K562 (cell line): ENCODE data around the gene DNAJC18.

Experiments
- GABPA ChIP-seq: fragments of 200-800 bp; sonication (Bioruptor generic); conservative IDR thresholded peaks from 2 replicates; pipeline ENCODE4 v1.6.1; 2016; ENCODE audit warnings: low read depth, missing genetic modification characterization, missing compliant biosample characterization
- KLF16 ChIP-seq: IDR thresholded peaks from 2 replicates; pipeline ENCODE4 v1.6.1; 2016; ENCODE audit warnings: antibody characterized with exemption
- MCM7 ChIP-seq, 2 experiments: fragments of 450-650 bp; IDR thresholded peaks; 2 replicates each; pipeline ENCODE4 v1.6.1; 2016 to 2018
- POLR2A ChIP-seq: fragments of 450-650 bp; conservative IDR thresholded peaks from 2 replicates; pipeline ENCODE4 v1.6.1; 2016
- PRMT5 ChIP-seq: sonication (generic); formaldehyde crosslinking; IDR thresholded peaks from 2 replicates; pipeline ENCODE4 v1.5.0; 2020; ENCODE audit warnings: missing genetic modification reagents
- SAP30 ChIP-seq: fragments of 200-600 bp; sonication (generic); IDR thresholded peaks from 2 replicates; pipeline ENCODE4 v1.6.1; 2012; ENCODE audit warnings: borderline replicate concordance, low read depth, mild to moderate bottlenecking, moderate library complexity, low read length, control low read depth, inconsistent platforms; ENCODE audit not compliant: insufficient read depth, poor library complexity, severe bottlenecking
- SMAD1 ChIP-seq: fragments of 150-350 bp; IDR thresholded peaks from 2 replicates; pipeline ENCODE4 v1.6.1; 2014; ENCODE audit warnings: low read length, low read depth; ENCODE audit not compliant: partially characterized antibody
- TAF15 ChIP-seq: fragments of 200-400 bp; formaldehyde crosslinking; IDR thresholded peaks from 2 replicates; pipeline ENCODE4 v1.6.1; 2017; ENCODE audit warnings: mild to moderate bottlenecking, low read depth, low read length, moderate library complexity
- TF ChIP-seq, protein P1 (sequence below), 3 experiments: fragments of 200-800 bp in 1 of 3; fragments of 250-450 bp in 1 of 3; fragments of 450-650 bp in 1 of 3; sonication (Bioruptor Pico) in 1 of 3; sonication (Bioruptor generic) in 1 of 3; formaldehyde crosslinking in 1 of 3; IDR thresholded peaks; 2 replicates each; pipeline versions ENCODE4 v1.6.1 to v1.8.0; 2016 to 2022; ENCODE audit warnings: mild to moderate bottlenecking in 2 of 3, missing genetic modification characterization in 2 of 3, missing compliant biosample characterization in 1 of 3, moderate library complexity in 1 of 3
- TF ChIP-seq, protein P2 (sequence below), 3 experiments: IDR thresholded peaks in 2 of 3; conservative IDR thresholded peaks in 1 of 3; 2 replicates each; pipeline ENCODE4 v1.5.1; 2011 to 2012; ENCODE audit warnings: low read length in 3 of 3, mild to moderate bottlenecking in 3 of 3, control low read depth in 2 of 3, improper control_type of control experiment in 1 of 3, inconsistent platforms in 1 of 3, low read depth in 1 of 3, mixed read lengths in 1 of 3, moderate library complexity in 1 of 3; ENCODE audit not compliant: insufficient read depth in 2 of 3

DNA sequence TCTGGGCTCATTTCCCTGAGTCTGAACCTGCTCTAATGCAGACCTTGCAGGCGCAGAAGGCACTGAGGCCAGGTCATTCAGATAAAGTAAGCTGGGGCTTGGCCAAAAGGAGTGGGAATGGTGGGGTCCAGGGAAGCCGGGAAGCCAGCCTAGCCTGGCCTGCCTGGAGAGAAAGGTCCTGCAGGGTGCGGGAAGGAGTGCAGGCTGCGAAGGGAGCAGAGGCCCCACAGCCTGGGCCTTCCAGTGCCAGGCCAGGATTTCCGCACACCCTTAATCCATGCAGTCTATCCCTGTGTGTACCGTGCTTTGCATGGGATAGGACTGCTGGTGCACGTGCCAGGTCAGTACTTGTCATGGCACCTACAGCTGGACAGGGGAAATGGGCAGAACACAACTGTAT is 46.9 kb upstream of the DNAJC18 start:
- no peak for TF ChIP-seq TAF15
- TF ChIP-seq, protein P1, sequence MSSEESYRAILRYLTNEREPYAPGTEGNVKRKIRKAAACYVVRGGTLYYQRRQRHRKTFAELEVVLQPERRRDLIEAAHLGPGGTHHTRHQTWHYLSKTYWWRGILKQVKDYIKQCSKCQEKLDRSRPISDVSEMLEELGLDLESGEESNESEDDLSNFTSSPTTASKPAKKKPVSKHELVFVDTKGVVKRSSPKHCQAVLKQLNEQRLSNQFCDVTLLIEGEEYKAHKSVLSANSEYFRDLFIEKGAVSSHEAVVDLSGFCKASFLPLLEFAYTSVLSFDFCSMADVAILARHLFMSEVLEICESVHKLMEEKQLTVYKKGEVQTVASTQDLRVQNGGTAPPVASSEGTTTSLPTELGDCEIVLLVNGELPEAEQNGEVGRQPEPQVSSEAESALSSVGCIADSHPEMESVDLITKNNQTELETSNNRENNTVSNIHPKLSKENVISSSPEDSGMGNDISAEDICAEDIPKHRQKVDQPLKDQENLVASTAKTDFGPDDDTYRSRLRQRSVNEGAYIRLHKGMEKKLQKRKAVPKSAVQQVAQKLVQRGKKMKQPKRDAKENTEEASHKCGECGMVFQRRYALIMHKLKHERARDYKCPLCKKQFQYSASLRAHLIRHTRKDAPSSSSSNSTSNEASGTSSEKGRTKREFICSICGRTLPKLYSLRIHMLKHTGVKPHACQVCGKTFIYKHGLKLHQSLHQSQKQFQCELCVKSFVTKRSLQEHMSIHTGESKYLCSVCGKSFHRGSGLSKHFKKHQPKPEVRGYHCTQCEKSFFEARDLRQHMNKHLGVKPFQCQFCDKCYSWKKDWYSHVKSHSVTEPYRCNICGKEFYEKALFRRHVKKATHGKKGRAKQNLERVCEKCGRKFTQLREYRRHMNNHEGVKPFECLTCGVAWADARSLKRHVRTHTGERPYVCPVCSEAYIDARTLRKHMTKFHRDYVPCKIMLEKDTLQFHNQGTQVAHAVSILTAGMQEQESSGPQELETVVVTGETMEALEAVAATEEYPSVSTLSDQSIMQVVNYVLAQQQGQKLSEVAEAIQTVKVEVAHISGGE (CRISPR knock-in tag; IDR thresholded peaks at IDR 0.05) = no peak
- no peak for TF ChIP-seq MCM7 (IDR thresholded peaks at IDR 0.05)
- TF ChIP-seq GABPA (tag) = no peak
- TF ChIP-seq, protein P2, sequence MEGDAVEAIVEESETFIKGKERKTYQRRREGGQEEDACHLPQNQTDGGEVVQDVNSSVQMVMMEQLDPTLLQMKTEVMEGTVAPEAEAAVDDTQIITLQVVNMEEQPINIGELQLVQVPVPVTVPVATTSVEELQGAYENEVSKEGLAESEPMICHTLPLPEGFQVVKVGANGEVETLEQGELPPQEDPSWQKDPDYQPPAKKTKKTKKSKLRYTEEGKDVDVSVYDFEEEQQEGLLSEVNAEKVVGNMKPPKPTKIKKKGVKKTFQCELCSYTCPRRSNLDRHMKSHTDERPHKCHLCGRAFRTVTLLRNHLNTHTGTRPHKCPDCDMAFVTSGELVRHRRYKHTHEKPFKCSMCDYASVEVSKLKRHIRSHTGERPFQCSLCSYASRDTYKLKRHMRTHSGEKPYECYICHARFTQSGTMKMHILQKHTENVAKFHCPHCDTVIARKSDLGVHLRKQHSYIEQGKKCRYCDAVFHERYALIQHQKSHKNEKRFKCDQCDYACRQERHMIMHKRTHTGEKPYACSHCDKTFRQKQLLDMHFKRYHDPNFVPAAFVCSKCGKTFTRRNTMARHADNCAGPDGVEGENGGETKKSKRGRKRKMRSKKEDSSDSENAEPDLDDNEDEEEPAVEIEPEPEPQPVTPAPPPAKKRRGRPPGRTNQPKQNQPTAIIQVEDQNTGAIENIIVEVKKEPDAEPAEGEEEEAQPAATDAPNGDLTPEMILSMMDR (IDR thresholded peaks at IDR 0.05 in 2 of 3, conservative IDR thresholded peaks at IDR 0.05 in 1 of 3; ENCODE audit: insufficient read depth in 2 of 3, low read depth in 1 of 3, low read length in 3 of 3) = no peak
- TF ChIP-seq PRMT5 (CRISPR knock-in tag) = no peak
- no peak for TF ChIP-seq SMAD1
- no peak for TF ChIP-seq KLF16
- no peak for TF ChIP-seq POLR2A
- TF ChIP-seq SAP30 = no peak
